GM10248 (cell line): Measurements from ENCODE around the gene KRTAP2-3.
"Not testable (repeated sequence)": the region's sequence is repeated elsewhere in the genome, so short reads cannot be mapped to it uniquely, and the experiment has no call there.

ENCODE experiments used
- CTCF ChIA-PET: fragments of 300-600 bp; sonication (Branson Sonifier 250); formaldehyde crosslinking; extraction: SDS; loops from one replicate; lab custom pipeline; 2021; ENCODE audit warnings: antibody characterized with exemption; lab: Yijun Ruan, JAX
- POLR2A ChIA-PET: fragments of 350-650 bp; sonication (Branson Sonifier 250); formaldehyde crosslinking; extraction: SDS; loops from one replicate; lab custom pipeline; 2020; ENCODE audit warnings: antibody characterized with exemption; lab: Yijun Ruan, JAX
- DNase-seq: peaks from one replicate; pipeline ENCODE4 v3.0.0; 2012; ENCODE audit errors: extremely low spot score
- TF ChIP-seq, protein P1 (sequence below): IDR thresholded peaks from 2 replicates; pipeline ENCODE4 v1.5.1; 2012; ENCODE audit warnings: mild to moderate bottlenecking, low read depth; ENCODE audit errors: extremely low read depth, missing control alignments, control extremely low read depth

KRTAP2-3 gene, protein sequence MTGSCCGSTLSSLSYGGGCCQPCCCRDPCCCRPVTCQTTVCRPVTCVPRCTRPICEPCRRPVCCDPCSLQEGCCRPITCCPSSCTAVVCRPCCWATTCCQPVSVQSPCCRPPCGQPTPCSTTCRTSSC

DNA sequence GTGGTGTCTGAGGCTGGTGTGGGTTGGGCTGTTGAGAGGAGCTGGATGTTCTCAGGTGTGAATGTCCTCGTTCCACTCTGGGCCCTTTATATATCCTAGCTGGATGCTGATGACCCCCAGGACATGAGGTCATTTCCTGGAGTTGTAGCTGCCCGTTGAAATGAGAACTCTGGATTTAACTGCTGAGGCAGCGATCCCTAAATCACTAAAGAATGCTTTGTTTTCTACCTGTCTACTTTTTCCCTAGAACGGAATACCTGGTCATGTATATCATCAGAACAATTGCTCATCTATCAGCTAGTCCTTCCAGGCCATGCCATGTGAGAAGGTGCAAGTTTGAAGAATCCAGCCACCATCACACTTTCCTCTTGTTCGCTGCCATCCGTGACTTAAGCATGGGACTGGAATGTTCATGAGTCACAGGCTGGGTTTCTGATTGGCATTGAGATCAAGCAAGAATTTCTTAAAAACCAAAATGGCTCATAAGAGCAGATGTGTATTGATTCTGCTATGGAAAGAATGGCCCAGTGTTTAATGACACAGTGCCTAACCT is at the start of gene KRTAP2-3:
Gene KRTAP2-3 (minus strand): TSS at position 63 of the 553 bp plus-strand sequence. CDS start 64 bp downstream, outside the sequence.
- no peak for DNase-seq
- POLR2A ChIA-PET: interaction anchor here (0.6 kb wide), 1 partner anchor 758 kb away, joined by 4 read pairs; no protein-coding TSS in a partner anchor
- CTCF ChIA-PET: no interaction called here

DNA sequence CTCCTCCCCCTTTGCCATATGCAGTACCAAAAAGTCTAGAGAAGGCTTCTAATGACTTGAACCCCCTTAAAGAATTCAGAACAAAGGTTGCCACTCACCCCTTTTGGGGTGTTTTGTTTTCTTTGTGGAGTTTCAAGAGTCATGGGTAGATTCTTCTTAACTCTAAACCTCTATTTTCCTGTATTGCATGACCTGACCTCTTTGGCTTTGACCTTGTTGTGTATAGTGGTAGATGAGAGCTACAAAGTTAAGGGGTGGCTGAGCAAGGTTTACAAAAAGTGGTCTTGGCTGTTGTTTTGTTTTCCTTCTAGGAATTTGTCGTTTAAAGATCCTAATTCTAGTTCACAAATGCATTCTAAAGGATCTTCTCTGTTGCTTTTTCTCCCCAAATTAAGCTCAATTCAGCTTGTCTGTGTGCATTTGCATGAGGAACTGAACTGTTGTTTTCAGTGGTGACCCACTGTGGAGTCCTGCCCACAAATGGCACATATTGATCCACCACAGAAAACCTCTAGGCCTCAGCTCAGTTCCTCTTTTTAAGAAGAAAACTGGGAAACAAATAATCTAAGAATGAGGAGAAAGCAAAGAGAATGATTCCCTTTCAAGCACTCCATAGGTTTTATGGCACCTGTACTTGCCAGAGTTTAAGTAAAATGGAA is 48.9 kb upstream of the KRTAP2-3 start:
- DNase-seq, CTCF ChIA-PET, POLR2A ChIA-PET: not testable (repeated sequence)

More for the DNA sequence above, at the start of gene KRTAP2-3:
- TF ChIP-seq, protein P1, sequence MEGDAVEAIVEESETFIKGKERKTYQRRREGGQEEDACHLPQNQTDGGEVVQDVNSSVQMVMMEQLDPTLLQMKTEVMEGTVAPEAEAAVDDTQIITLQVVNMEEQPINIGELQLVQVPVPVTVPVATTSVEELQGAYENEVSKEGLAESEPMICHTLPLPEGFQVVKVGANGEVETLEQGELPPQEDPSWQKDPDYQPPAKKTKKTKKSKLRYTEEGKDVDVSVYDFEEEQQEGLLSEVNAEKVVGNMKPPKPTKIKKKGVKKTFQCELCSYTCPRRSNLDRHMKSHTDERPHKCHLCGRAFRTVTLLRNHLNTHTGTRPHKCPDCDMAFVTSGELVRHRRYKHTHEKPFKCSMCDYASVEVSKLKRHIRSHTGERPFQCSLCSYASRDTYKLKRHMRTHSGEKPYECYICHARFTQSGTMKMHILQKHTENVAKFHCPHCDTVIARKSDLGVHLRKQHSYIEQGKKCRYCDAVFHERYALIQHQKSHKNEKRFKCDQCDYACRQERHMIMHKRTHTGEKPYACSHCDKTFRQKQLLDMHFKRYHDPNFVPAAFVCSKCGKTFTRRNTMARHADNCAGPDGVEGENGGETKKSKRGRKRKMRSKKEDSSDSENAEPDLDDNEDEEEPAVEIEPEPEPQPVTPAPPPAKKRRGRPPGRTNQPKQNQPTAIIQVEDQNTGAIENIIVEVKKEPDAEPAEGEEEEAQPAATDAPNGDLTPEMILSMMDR: no peak

DNA sequence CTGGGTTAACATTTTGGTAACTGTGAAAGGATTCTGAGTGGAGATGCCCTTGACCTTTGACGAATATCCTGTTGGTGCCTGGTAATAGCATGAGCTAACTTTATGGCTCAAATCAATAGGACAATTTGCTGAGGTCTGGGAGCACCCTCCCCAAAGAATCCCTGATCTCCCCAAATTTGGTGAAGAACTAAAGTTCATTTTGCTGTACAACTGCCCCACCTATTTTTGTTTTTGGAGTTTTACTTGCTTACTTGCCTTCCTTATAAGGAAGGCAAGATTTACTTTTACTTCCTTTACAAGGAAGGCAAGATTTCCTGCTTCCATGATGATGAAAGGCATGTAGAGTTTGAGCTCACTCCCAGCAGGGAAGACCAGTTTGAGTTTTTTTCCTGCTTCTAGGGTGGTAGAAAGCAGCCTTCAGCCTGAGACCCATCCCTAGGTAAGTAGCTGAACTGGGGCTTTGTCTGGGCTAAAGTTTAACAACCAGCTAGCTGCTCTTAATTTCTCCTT is 48.1 kb upstream of the KRTAP2-3 start:
- TF ChIP-seq, protein P1: no peak
- no peak for DNase-seq
- ChIA-PET POLR2A (no interaction called here), CTCF (no interaction called here)

DNA sequence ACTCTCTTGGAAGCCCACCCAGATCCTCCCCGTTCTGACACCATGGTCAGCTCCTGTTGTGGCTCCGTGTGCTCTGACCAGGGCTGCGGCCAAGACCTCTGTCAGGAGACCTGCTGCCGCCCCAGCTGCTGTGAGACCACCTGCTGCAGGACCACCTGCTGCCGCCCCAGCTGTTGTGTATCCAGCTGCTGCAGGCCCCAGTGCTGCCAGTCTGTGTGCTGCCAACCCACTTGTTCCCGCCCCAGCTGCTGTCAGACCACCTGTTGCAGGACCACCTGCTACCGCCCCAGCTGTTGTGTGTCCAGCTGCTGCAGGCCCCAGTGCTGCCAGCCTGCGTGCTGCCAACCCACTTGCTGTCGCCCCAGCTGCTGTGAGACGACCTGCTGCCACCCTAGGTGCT is 45.4 kb upstream of the KRTAP2-3 start, which contains the start of gene KRTAP4-9:
Gene KRTAP4-9 (plus strand): TSS at position 43 of the 400 bp plus-strand sequence. CDS start 0 bp downstream, at position 43.
- DNase-seq, CTCF ChIA-PET, POLR2A ChIA-PET: not testable (repeated sequence)

DNA sequence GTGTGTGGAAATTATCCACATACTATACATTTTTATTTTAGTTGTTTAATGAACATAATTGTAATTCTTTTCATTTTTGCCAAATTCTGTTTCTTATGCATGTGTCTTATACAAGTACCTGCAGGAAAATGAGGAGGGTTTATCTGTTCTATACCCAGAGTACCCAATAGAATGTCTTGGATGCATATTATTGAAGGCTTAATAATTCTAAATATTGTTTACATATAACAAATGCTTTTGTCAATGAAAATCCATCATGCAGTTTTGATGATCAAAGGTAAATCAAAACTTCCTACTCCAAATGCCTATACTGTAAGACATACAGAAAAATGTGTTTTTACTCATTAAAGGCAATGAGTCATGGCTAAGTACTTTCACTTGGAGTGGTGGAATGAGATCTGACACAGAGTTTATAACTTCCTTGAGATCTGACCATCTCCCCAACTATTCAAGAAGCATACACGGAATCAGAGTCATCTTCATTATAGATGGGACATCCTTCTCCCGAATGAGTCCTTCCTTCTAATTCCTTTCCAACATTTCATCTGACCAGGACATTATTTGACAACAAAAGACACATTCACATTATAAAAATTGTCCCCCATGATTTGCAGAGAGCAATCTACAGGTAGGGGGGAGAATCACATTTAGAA is 44.6 kb upstream of the KRTAP2-3 start:
- CTCF ChIA-PET, POLR2A ChIA-PET, DNase-seq: not testable (repeated sequence)

DNA sequence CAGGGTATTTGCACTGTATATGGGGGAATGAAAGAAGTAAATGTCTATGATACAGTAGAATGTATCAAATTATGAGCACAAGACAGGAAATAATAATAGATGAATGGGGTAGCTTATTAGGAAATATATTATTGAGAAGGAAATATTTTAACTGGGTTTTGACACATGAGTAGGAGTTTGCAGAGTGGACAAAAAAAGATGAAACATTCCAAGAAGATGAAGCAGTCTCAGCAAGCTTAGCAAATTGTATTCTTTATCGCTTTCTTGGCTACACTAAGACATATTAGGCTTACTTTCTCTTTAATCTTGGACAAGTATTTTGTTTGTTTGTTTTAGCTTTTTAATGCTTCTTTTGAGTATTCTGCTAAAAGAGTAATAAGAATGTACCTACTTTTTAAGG is 44.0 kb upstream of the KRTAP2-3 start:
- TF ChIP-seq, protein P1: no peak
- no peak for DNase-seq
- POLR2A ChIA-PET: no interaction called here
- CTCF ChIA-PET: no interaction called here

DNA sequence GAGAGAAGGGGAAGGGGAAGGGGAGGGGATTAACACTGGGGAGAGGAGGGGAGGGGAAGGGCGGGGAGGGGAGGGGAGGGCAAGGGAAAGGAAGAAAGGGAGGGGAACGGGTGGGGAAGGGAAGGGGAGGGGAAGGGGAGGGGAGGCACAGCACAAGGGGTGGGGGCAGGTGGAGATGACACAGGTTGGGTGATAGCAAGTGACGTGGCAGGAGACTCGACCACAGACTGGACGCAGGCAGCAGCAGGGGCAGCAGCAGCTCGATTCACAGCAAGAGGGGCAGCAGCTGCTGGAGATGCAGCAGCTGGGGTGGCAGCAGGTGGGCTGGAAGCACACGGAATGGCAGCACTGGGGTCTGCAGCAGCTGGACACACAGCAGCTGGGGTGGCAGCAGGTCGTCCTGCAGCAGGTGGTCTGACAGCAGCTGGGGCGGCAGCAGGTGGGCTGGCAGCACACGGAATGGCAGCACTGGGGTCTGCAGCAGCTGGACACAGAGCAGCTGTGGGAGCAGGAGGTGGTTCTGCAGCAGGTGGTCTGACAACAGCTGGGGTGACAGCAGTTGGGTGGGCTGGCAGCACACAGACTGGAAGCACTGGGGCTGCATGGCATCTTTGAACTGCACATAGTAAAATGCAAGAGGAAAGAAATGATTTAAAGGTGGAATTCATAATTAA is 41.8 kb upstream of the KRTAP2-3 start, which contains the start of gene KRTAP4-16:
Gene KRTAP4-16 (minus strand): TSS at position 624 of the 674 bp plus-strand sequence. CDS start 0 bp downstream, at position 624.
- CTCF ChIA-PET: no interaction called here
- TF ChIP-seq, protein P1: no peak
- POLR2A ChIA-PET: no interaction called here
- DNase-seq: no peak

DNA sequence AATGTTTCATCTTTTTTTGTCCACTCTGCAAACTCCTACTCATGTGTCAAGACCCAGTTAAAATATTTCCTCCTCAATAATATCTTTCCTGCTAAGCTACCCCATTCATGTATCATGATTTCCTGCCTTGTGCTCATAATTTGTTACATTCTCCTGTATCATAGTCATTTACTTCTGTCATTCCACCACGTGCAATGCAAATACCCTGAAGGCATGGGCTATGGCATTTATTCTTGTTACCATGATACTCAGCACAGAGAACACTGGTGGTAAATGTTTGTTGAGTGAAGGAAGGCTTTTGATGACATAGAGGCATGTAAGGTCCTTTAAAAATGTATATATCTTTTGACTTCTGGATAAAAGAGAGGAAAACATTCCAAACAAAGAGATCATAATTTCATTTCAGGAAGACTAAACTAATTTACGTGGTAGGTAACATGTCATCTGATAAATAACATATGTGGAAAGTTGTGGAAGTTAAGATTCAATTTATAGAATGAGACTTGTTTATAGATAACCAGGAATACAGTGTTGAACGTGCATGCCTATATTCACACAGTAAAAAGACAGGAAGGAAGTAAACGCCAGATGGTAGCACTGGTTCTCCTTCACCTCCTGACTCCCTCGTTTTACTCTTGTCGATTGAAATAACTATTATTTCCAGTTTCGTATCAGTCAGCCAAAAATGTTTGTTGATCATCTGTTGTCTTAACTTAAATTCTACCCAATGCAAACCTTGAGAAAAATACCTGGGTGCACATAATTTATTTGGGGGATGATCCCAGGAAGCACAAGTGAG is 40.0 kb upstream of the KRTAP2-3 start:
- POLR2A ChIA-PET, CTCF ChIA-PET, DNase-seq: not testable (repeated sequence)
